Naive B cell (primary cell): ENCODE results near the gene CKMT2. TPM values are rescaled to one million over a fixed set of nuclear protein-coding genes. Genes with fewer than 3 reads are reported as not detected.

Experiments used
- ATAC-seq, 2 donors: fragments of 150-1000 bp; cut with Tn5 transposase; 2 replicates each; pipeline ENCODE4 v1.10.0; 2021; ENCODE audit warnings: low read depth in 2 of 2, mild to moderate bottlenecking in 2 of 2, moderate library complexity in 2 of 2
- DNase-seq: peaks from one replicate; pipeline ENCODE4 v3.0.0; 2022
- H3K27ac Mint-ChIP-seq, 6 donors: one replicate each; pipeline ENCODE4 v1.8.0; 2020 to 2022; ENCODE audit warnings: mild to moderate bottlenecking in 6 of 6, mixed read lengths in 6 of 6, moderate library complexity in 5 of 6, inconsistent platforms in 2 of 6
- H3K27me3 Mint-ChIP-seq, 3 donors: one replicate each; pipeline ENCODE4 v1.8.0; 2021 to 2022; ENCODE audit warnings: mixed read lengths in 3 of 3, mild to moderate bottlenecking in 1 of 3
- H3K36me3 Mint-ChIP-seq, 2 donors: one replicate each; pipeline ENCODE4 v1.8.0; 2020 to 2022; ENCODE audit warnings: mixed read lengths in 2 of 2, inconsistent platforms in 1 of 2, mild to moderate bottlenecking in 1 of 2
- H3K4me1 Mint-ChIP-seq, 3 donors: one replicate each; pipeline ENCODE4 v1.8.0; 2020 to 2022; ENCODE audit warnings: mixed read lengths in 3 of 3, inconsistent platforms in 1 of 3, mild to moderate bottlenecking in 1 of 3, moderate library complexity in 1 of 3
- H3K4me3 Mint-ChIP-seq, 8 donors: one replicate each; pipeline ENCODE4 v1.8.0; 2020 to 2022; ENCODE audit warnings: mild to moderate bottlenecking in 8 of 8, mixed read lengths in 8 of 8, moderate library complexity in 8 of 8, inconsistent platforms in 2 of 8
- H3K9me3 Mint-ChIP-seq, 7 donors: one replicate each; pipeline ENCODE4 v1.8.0; 2020 to 2022; ENCODE audit warnings: mixed read lengths in 7 of 7, mild to moderate bottlenecking in 5 of 7, inconsistent platforms in 2 of 7, moderate library complexity in 1 of 7
- polyA plus RNA-seq, 6 donors: library from polyadenylated mRNA; unstranded; fragments of 300-500 nt; fragmentation: Illumina TruSeq; gene quantifications; one replicate each; pipeline ENCODE4 v1.2.3, GENCODE V29; 2021; ENCODE audit warnings: low read depth in 6 of 6

CKMT2 gene
- polyA plus RNA-seq, 6 donors from 2014 or later, result not detected

GRCh38 chr5:81228084-81228483, 5.0 kb upstream of the CKMT2 start:
- Mint-ChIP-seq H3K9me3 (no peaks in the 10 kb centered on the region), H3K27ac (no peak overlapping the region)
- ATAC-seq, result no peak

GRCh38 chr5:81230416-81230815, 2.7 kb upstream of the CKMT2 start:
- ATAC-seq (no peak), DNase-seq (no peak)
- no peaks in the 10 kb centered on the region for H3K36me3 Mint-ChIP-seq
- peaks cover 0 to 10% (median 3%) of the 10 kb centered on the region in 3 donors for H3K4me1 Mint-ChIP-seq
- peaks cover 0 to 17% (median 0%) of the 10 kb centered on the region in 3 donors for H3K27me3 Mint-ChIP-seq
- no peaks in the 10 kb centered on the region for H3K9me3 Mint-ChIP-seq
- no peak overlapping the region for H3K4me3 Mint-ChIP-seq
- no peak overlapping the region for H3K27ac Mint-ChIP-seq

More at GRCh38 chr5:81228084-81228483, 5.0 kb upstream of the CKMT2 start:
- DNase-seq, result no peak
- Mint-ChIP-seq H3K36me3 (no peaks in the 10 kb centered on the region), H3K4me1 (peaks cover 0 to 6% (median 3%) of the 10 kb centered on the region in 3 donors), H3K27me3 (peaks cover 0 to 14% (median 0%) of the 10 kb centered on the region in 3 donors), H3K4me3 (no peak overlapping the region)

DNA sequence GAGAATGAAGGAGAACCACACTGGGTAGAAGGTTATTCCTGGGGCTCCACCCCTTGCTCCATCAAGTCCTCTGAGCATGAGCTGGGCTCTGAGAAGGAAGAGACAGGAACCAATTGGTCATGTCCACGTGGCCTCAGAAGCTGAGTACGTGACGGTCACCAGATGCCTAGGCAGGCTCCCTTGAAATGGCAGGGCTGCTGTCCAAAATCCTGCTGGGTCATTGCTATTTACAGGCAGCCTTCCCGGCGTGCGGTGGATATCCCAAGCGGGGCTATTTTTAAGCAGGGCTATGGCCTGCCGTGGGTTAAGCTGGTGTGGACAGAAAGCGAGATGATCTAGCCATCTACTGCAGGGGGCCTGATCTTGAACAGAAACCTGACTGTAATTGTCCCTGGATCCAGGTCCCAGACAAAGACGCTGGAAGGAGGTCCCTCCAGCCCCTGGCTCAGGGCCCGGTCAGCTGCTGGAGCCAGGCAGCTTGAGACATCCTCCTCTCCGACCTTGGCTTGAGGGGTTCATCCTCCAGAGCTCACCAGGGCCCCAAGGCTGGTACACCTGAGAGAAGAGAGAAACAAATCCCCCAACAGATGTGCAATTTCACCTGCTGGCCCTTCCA, 550 bp upstream of the CKMT2 start:
- ATAC-seq (no peak), DNase-seq (no peak)
- Mint-ChIP-seq H3K4me3 (peak overlapping the region in 1 of 8 donors; percentile 29), H3K4me1 (peaks cover 3 to 10% (median 4%) of the 10 kb centered on the region in 3 donors), H3K36me3 (peaks cover 0 to 8% of the 10 kb centered on the region in 2 donors), H3K27ac (no peak overlapping the region), H3K27me3 (peaks cover 0 to 17% (median 0%) of the 10 kb centered on the region in 3 donors), H3K9me3 (peaks cover 0 to 5% (median 0%) of the 10 kb centered on the region in 7 donors)

- Mint-ChIP-seq H3K36me3 (peaks cover 0 to 8% of the 10 kb centered on the region in 2 donors), H3K27me3 (peaks cover 0 to 17% (median 0%) of the 10 kb centered on the region in 3 donors), H3K4me1 (peaks cover 4 to 10% (median 5%) of the 10 kb centered on the region in 3 donors), H3K9me3 (peaks cover 0 to 9% (median 1%) of the 10 kb centered on the region in 7 donors), H3K4me3 (peak overlapping the region in 1 of 8 donors; percentile 69), H3K27ac (no peak overlapping the region)
- ATAC-seq (no peak), DNase-seq (no peak)
These were observed 1.2 kb downstream of the CKMT2 start for GRCh38 chr5:81234299-81234698.

GRCh38 chr5:81234801-81235200, 1.7 kb downstream of the CKMT2 start:
- no peak for DNase-seq
- H3K27ac Mint-ChIP-seq, result no peak overlapping the region
- H3K9me3 Mint-ChIP-seq, result peaks cover 0 to 9% (median 1%) of the 10 kb centered on the region in 7 donors
- H3K27me3 Mint-ChIP-seq, result peaks cover 0 to 17% (median 0%) of the 10 kb centered on the region in 3 donors
- peaks cover 4 to 10% (median 5%) of the 10 kb centered on the region in 3 donors for H3K4me1 Mint-ChIP-seq
- H3K4me3 Mint-ChIP-seq, result no peak overlapping the region
- peaks cover 0 to 8% of the 10 kb centered on the region in 2 donors for H3K36me3 Mint-ChIP-seq
- no peak for ATAC-seq

GRCh38 chr5:81235287-81236072, 2.4 kb downstream of the CKMT2 start:
- H3K27me3 Mint-ChIP-seq, result peaks cover 0 to 17% (median 0%) of the 10 kb centered on the region in 3 donors
- peaks cover 0 to 9% (median 1%) of the 10 kb centered on the region in 7 donors for H3K9me3 Mint-ChIP-seq
- no peak for DNase-seq
- no peak overlapping the region for H3K27ac Mint-ChIP-seq
- peak overlapping the region in 1 of 8 donors; percentile 29 for H3K4me3 Mint-ChIP-seq
- H3K4me1 Mint-ChIP-seq, result peaks cover 4 to 10% (median 5%) of the 10 kb centered on the region in 3 donors
- H3K36me3 Mint-ChIP-seq, result peaks cover 0 to 8% of the 10 kb centered on the region in 2 donors
- ATAC-seq, result no peak

GRCh38 chr5:81238460-81238859, 5.3 kb downstream of the CKMT2 start:
- ATAC-seq (no peak), DNase-seq (no peak)
- peaks cover 0 to 8% of the 10 kb centered on the region in 2 donors for H3K36me3 Mint-ChIP-seq
- H3K4me3 Mint-ChIP-seq, result no peak overlapping the region
- H3K9me3 Mint-ChIP-seq, result peaks cover 0 to 9% (median 1%) of the 10 kb centered on the region in 7 donors
- peaks cover under 1 to 9% (median 2%) of the 10 kb centered on the region in 3 donors for H3K4me1 Mint-ChIP-seq
- H3K27ac Mint-ChIP-seq, result no peak overlapping the region
- no peaks in the 10 kb centered on the region for H3K27me3 Mint-ChIP-seq

GRCh38 chr5:81239613-81240012, 6.5 kb downstream of the CKMT2 start:
- Mint-ChIP-seq H3K4me3 (no peak overlapping the region), H3K27me3 (no peaks in the 10 kb centered on the region), H3K27ac (no peak overlapping the region), H3K4me1 (peaks cover 0 to 9% (median 2%) of the 10 kb centered on the region in 3 donors), H3K36me3 (peaks cover 0 to 8% of the 10 kb centered on the region in 2 donors), H3K9me3 (peaks cover 0 to 9% (median 1%) of the 10 kb centered on the region in 7 donors)
- DNase-seq, result no peak
- ATAC-seq, result no peak

GRCh38 chr5:81241001-81241400, 7.9 kb downstream of the CKMT2 start:
- Mint-ChIP-seq H3K9me3 (peaks cover 0 to 9% (median 1%) of the 10 kb centered on the region in 7 donors), H3K27ac (no peak overlapping the region), H3K36me3 (peaks cover 0 to 8% of the 10 kb centered on the region in 2 donors), H3K4me1 (peaks cover 0 to 9% (median 2%) of the 10 kb centered on the region in 3 donors), H3K4me3 (no peak overlapping the region), H3K27me3 (no peaks in the 10 kb centered on the region)
- DNase-seq, result no peak
- no peak for ATAC-seq

- no peak overlapping the region for H3K4me3 Mint-ChIP-seq
- no peak for ATAC-seq
- peaks cover 0 to 6% (median 0%) of the 10 kb centered on the region in 7 donors for H3K9me3 Mint-ChIP-seq
- H3K4me1 Mint-ChIP-seq, result peaks cover 0 to 10% (median 2%) of the 10 kb centered on the region in 3 donors
- no peak for DNase-seq
- no peaks in the 10 kb centered on the region for H3K36me3 Mint-ChIP-seq
- no peaks in the 10 kb centered on the region for H3K27me3 Mint-ChIP-seq
- H3K27ac Mint-ChIP-seq, result no peak overlapping the region
These were observed 9.0 kb downstream of the CKMT2 start for GRCh38 chr5:81241961-81242648.

DNA sequence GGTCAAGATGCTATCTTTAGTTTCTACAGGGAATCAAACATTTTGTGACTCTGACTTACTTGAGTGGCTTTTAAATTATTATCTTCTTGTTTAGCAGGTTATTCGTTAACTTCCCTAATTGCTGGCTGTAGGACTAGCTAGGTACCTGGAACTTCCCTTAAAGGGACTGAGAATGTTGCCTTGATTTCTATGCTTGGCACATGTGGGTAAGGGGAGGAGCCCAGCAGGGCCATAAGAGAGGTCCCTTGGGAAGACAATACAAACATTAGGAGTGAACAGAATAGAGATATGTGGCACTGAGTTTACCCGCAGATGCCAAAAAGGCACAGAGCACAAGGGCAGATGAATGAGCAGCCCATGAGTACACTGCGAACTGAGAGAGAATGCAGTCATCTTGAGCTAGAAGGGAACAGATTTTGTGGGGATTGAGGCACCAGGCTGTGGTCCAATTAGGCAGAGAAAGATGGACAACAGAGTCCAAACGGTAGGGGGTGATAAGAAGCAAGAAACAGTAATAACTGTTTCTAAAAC, 9.8 kb downstream of the CKMT2 start:
- ATAC-seq (no peak), DNase-seq (no peak)
- no peak overlapping the region for H3K4me3 Mint-ChIP-seq
- peaks cover 0 to 6% (median 0%) of the 10 kb centered on the region in 7 donors for H3K9me3 Mint-ChIP-seq
- no peaks in the 10 kb centered on the region for H3K27me3 Mint-ChIP-seq
- no peak overlapping the region for H3K27ac Mint-ChIP-seq
- peaks cover 0 to 10% (median 2%) of the 10 kb centered on the region in 3 donors for H3K4me1 Mint-ChIP-seq
- H3K36me3 Mint-ChIP-seq, result no peaks in the 10 kb centered on the region

DNA sequence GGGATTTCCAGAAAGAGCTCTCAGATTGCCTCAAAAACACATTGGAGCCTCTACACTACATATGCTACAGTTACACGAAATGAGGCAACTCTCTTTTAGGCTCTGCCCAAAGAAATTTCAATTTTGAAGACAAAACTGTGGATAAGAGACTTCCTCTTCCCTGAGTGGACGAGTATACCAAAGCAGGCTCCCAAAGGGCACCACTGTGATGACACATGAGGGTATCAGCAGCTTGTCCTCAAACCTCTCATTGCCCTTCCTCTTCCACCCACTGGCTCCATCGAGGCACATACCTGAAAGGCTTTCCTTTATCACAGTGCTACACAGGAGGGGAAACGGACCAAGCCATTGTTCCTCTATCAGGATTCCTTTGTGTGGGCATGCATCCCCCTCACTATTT, 11.3 kb downstream of the CKMT2 start:
- no peak overlapping the region for H3K27ac Mint-ChIP-seq
- no peaks in the 10 kb centered on the region for H3K36me3 Mint-ChIP-seq
- H3K27me3 Mint-ChIP-seq, result no peaks in the 10 kb centered on the region
- no peaks in the 10 kb centered on the region for H3K9me3 Mint-ChIP-seq
- no peak overlapping the region for H3K4me3 Mint-ChIP-seq
- ATAC-seq (no peak), DNase-seq (no peak)
- peaks cover 0 to 10% (median 0%) of the 10 kb centered on the region in 3 donors for H3K4me1 Mint-ChIP-seq

GRCh38 chr5:81245871-81246235, 12.7 kb downstream of the CKMT2 start:
- Mint-ChIP-seq H3K4me1 (peaks cover 0 to 10% (median 0%) of the 10 kb centered on the region in 3 donors), H3K27ac (no peak overlapping the region), H3K36me3 (peaks cover 0 to 14% of the 10 kb centered on the region in 2 donors), H3K27me3 (no peaks in the 10 kb centered on the region), H3K9me3 (peaks cover 0 to 6% (median 0%) of the 10 kb centered on the region in 7 donors), H3K4me3 (no peak overlapping the region)
- DNase-seq (no peak), ATAC-seq (no peak)
